HepG2 (cell line): ENCODE measurements around the gene IRAK2. TPM values are rescaled to one million over a fixed set of nuclear protein-coding genes. Genes with fewer than 3 reads are reported as not detected.
A peak's percentile ranks its signal among the peaks of the same experiment; 100 is the strongest.

Experiments used
- CC2D1A ChIP-seq: sonication (generic); formaldehyde crosslinking; IDR thresholded peaks from 2 replicates; pipeline ENCODE4 v1.8.1; 2023; ENCODE audit warnings: mild to moderate bottlenecking, missing genetic modification reagents
- DMAP1 ChIP-seq: IDR thresholded peaks from 2 replicates; pipeline ENCODE4 v1.6.1; 2016
- GATAD2A ChIP-seq: IDR thresholded peaks from 2 replicates; pipeline ENCODE4 v1.6.1; 2016
- HNF4A ChIP-seq: sonication (generic); formaldehyde crosslinking; IDR thresholded peaks from 2 replicates; pipeline ENCODE4 v1.4.0; 2020; ENCODE audit warnings: missing genetic modification reagents
- JUN ChIP-seq: sonication (generic); formaldehyde crosslinking; IDR thresholded peaks from 2 replicates; pipeline ENCODE4 v1.4.0; 2020; ENCODE audit warnings: mild to moderate bottlenecking, missing genetic modification reagents
- KAT8 ChIP-seq: IDR thresholded peaks from 2 replicates; pipeline ENCODE4 v1.6.1; 2016; ENCODE audit warnings: missing genetic modification reagents, missing compliant biosample characterization
- KDM1A ChIP-seq: IDR thresholded peaks from 2 replicates; pipeline ENCODE4 v1.6.1; 2016; ENCODE audit warnings: missing compliant biosample characterization
- MATR3 ChIP-seq: sonication (generic); formaldehyde crosslinking; IDR thresholded peaks from 2 replicates; pipeline ENCODE4 v1.4.0; 2020; ENCODE audit warnings: missing genetic modification reagents
- MXD1 ChIP-seq: sonication (generic); formaldehyde crosslinking; IDR thresholded peaks from 2 replicates; pipeline ENCODE4 v1.4.0; 2020; ENCODE audit warnings: mild to moderate bottlenecking, missing genetic modification reagents
- NCOA5 ChIP-seq: sonication (generic); formaldehyde crosslinking; IDR thresholded peaks from 2 replicates; pipeline ENCODE4 v1.4.0; 2020; ENCODE audit warnings: missing genetic modification reagents
- PATZ1 ChIP-seq: sonication (generic); formaldehyde crosslinking; IDR thresholded peaks from 2 replicates; pipeline ENCODE4 v1.4.0; 2020; ENCODE audit warnings: missing genetic modification reagents
- RARA ChIP-seq: IDR thresholded peaks from 2 replicates; pipeline ENCODE4 v1.6.1; 2016; ENCODE audit warnings: missing genetic modification reagents, missing compliant biosample characterization
- SOX5 ChIP-seq: IDR thresholded peaks from 2 replicates; pipeline ENCODE4 v1.6.1; 2016; ENCODE audit warnings: borderline replicate concordance
- ZBTB37 ChIP-seq: sonication (generic); formaldehyde crosslinking; IDR thresholded peaks from 2 replicates; pipeline ENCODE4 v1.4.0; 2020; ENCODE audit warnings: mild to moderate bottlenecking, missing genetic modification reagents
- ZBTB38 ChIP-seq: sonication (generic); formaldehyde crosslinking; IDR thresholded peaks from 2 replicates; pipeline ENCODE4 v1.5.1; 2020; ENCODE audit warnings: mild to moderate bottlenecking, missing genetic modification reagents
- ZFP36L1 ChIP-seq: sonication (generic); formaldehyde crosslinking; IDR thresholded peaks from 2 replicates; pipeline ENCODE4 v1.8.0; 2022; ENCODE audit warnings: mild to moderate bottlenecking, missing genetic modification reagents, moderate library complexity
- ZFYVE20 ChIP-seq: sonication (generic); formaldehyde crosslinking; IDR thresholded peaks from 2 replicates; pipeline ENCODE4 v1.8.0; 2023; ENCODE audit warnings: low read depth, mild to moderate bottlenecking, moderate library complexity, missing genetic modification reagents, borderline replicate concordance
- ZIK1 ChIP-seq: sonication (generic); formaldehyde crosslinking; IDR thresholded peaks from 2 replicates; pipeline ENCODE4 v1.5.0; 2020; ENCODE audit warnings: mild to moderate bottlenecking, low read depth, missing genetic modification reagents, borderline replicate concordance
- ZNF121 ChIP-seq: sonication (generic); formaldehyde crosslinking; IDR thresholded peaks from 2 replicates; pipeline ENCODE4 v1.5.0; 2020; ENCODE audit warnings: mild to moderate bottlenecking, missing genetic modification reagents
- ZNF143 ChIP-seq: sonication (generic); formaldehyde crosslinking; IDR thresholded peaks from 2 replicates; pipeline ENCODE4 v1.4.0; 2020; ENCODE audit warnings: missing genetic modification reagents
- ZNF224 ChIP-seq: sonication (generic); formaldehyde crosslinking; IDR thresholded peaks from 2 replicates; pipeline ENCODE4 v1.5.0; 2020; ENCODE audit warnings: mild to moderate bottlenecking, missing genetic modification reagents
- ZNF276 ChIP-seq: sonication (generic); formaldehyde crosslinking; IDR thresholded peaks from 2 replicates; pipeline ENCODE4 v1.4.0; 2020; ENCODE audit warnings: mild to moderate bottlenecking, low read depth, missing genetic modification reagents
- ZNF510 ChIP-seq: sonication (generic); formaldehyde crosslinking; IDR thresholded peaks from 2 replicates; pipeline ENCODE4 v1.4.0; 2020; ENCODE audit warnings: low read depth, mild to moderate bottlenecking, missing genetic modification reagents
- ZNF530 ChIP-seq: sonication (generic); formaldehyde crosslinking; IDR thresholded peaks from 2 replicates; pipeline ENCODE4 v1.5.0; 2020; ENCODE audit warnings: low read depth, mild to moderate bottlenecking, missing genetic modification reagents
- ZNF570 ChIP-seq: sonication (generic); formaldehyde crosslinking; IDR thresholded peaks from 2 replicates; pipeline ENCODE4 v1.4.0; 2020; ENCODE audit warnings: mild to moderate bottlenecking, missing genetic modification reagents, borderline replicate concordance
- ZSCAN30 ChIP-seq: sonication (generic); formaldehyde crosslinking; IDR thresholded peaks from 2 replicates; pipeline ENCODE4 v1.5.0; 2020; ENCODE audit warnings: mild to moderate bottlenecking, missing genetic modification reagents
- ZZZ3 ChIP-seq: sonication (generic); formaldehyde crosslinking; IDR thresholded peaks from 2 replicates; pipeline ENCODE4 v1.4.0; 2020; ENCODE audit warnings: missing genetic modification reagents, mild to moderate bottlenecking, borderline replicate concordance
- polyA plus RNA-seq, 8 experiments: library from polyadenylated mRNA; depleted of rRNA in 3 of 8; stranded (reverse) in 7 of 8; unstranded in 1 of 8; fragments of >200 nt; fragmentation: Illumina TruSeq in 4 of 8; extraction: Trizol in 4 of 8; gene quantifications; 2 replicates each; pipeline versions ENCODE4 v1.2.1 to v1.2.3, GENCODE V29; 2011 to 2016; ENCODE audit warnings: low read depth in 4 of 8, missing spikeins in 1 of 8, mixed read lengths in 1 of 8; ENCODE audit not compliant: insufficient read depth in 1 of 8
- total RNA-seq, 5 experiments: library from RNA; depleted of rRNA; stranded (reverse); fragments of >200 nt; fragmentation: Illumina TruSeq; extraction: Trizol; gene quantifications; 2 replicates each; pipeline ENCODE4 v1.2.3, GENCODE V29; 2016; ENCODE audit warnings: low read depth in 1 of 5

IRAK2 gene
- total and polyA plus RNA-seq, 2 of the 13 experiments (the other 11 are each of a cell fraction or from before 2014, with no cell fraction given), result 13.1 to 23.3 TPM

GRCh38 chr3:10292505-10293419 lies 128.0 kb downstream of the IRAK2 start, which contains the start of gene GHRL (continued):
- TF ChIP-seq HNF4A (CRISPR knock-in tag) (peak; percentile 67), GATAD2A (CRISPR knock-in tag) (peak; percentile 79), ZNF510 (CRISPR knock-in tag) (no peak), ZSCAN30 (CRISPR knock-in tag) (no peak), ZFYVE20 (CRISPR knock-in tag) (no peak), ZNF570 (CRISPR knock-in tag) (no peak), NCOA5 (CRISPR knock-in tag) (no peak), ZNF143 (peak; percentile 53), JUN (no peak), ZZZ3 (CRISPR knock-in tag) (no peak), PATZ1 (CRISPR knock-in tag) (peak; percentile 63), ZNF276 (no peak), KDM1A (no peak), MXD1 (no peak), ZFP36L1 (CRISPR knock-in tag) (no peak), ZBTB38 (CRISPR knock-in tag) (peak; percentile 75; the same call in 1 of the 2 replicates), KAT8 (peak; percentile 55), RARA (peak; percentile 54), ZBTB37 (peak; percentile 36; the same call in 1 of the 2 replicates), DMAP1 (CRISPR knock-in tag) (no peak), SOX5 (CRISPR knock-in tag) (peak; percentile 47; the same call in 1 of the 2 replicates), CC2D1A (no peak), ZNF121 (no peak), MATR3 (no peak), ZNF530 (CRISPR knock-in tag) (no peak), ZNF224 (CRISPR knock-in tag) (no peak), ZIK1 (CRISPR knock-in tag) (no peak)
